ENCODE data around the gene GARRE1. TPM values are rescaled to one million over a fixed set of nuclear protein-coding genes. Genes with fewer than 3 reads are reported as not detected.
A peak's percentile ranks its signal among the peaks of the same experiment; 100 is the strongest.

GARRE1 gene
- total and polyA plus RNA-seq, 2 of the 8 experiments (the other 6 are each of a cell fraction or from before 2014, with no cell fraction given), result 16.4 to 23.1 TPM

DNA sequence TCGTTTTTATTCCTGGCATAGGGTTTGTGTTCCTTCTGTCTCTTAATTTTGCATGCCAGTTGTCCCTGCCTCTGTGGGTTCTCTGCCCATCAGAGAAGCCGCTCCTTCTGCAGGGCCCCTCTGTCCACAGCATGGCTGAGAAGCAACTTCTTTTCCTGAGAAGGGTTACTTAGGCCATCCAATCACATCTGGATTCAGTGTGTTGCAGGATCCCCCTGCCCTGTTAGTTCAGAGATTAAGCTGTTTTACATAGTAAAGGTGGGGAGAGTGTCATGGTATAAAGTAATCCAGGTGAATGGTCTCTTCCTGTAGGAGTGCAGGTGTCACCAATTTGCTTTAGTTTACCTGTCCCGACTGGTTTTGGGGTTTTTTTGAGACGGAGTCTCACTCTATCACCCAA lies 22.9 kb upstream of the GARRE1 start:
- no peak overlapping the region for H3K27ac ChIP-seq (ENCODE audit: low read depth, low read length)
- H3K4ac ChIP-seq (replicated peaks; ENCODE audit: insufficient read length, low read depth, low read length), result no peak overlapping the region
- WGBS, 2 experiments (ENCODE audit: extremely low coverage in 1 of 2, insufficient coverage in 1 of 2, insufficient read length in 1 of 2, insufficient replicate concordance in 2 of 2, low coverage in 1 of 2, low lambda C conversion rate in 2 of 2, missing lambda C conversion rate in 1 of 2), result 81% methylated on average over 4 of the region's 4 CpGs; no CpG with 5 or more reads in 1 of the 2 experiments
- H3K4me1 ChIP-seq (replicated peaks in 1 of 4; ENCODE audit: control insufficient read depth in 3 of 4, insufficient read depth in 4 of 4, low read length in 3 of 4), result peaks cover 0 to 7% (median 6%) of the 10 kb centered on the region in 4 experiments; a peak in 4 of 7 replicates
- DNase-seq (ENCODE audit: low read depth in 1 of 2, low spot score in 2 of 2) (no peak), FAIRE-seq (no peak)
- no peak for TF ChIP-seq KDM1A (IDR thresholded peaks at IDR 0.05; ENCODE audit: borderline replicate concordance, low read length)
- TF ChIP-seq POLR2AphosphoS5 (IDR thresholded peaks at IDR 0.05; ENCODE audit: low read depth, low read length), result 0 out of 2 replicates have a peak, but pooled peaks have one; percentile 23
- TF ChIP-seq CHD1 (IDR thresholded peaks at IDR 0.05; ENCODE audit: low read depth, low read length), result no peak
- no peak for TF ChIP-seq TAF1 (IDR thresholded peaks at IDR 0.05; ENCODE audit: low read depth, low read length)
- TF ChIP-seq RBBP5 (IDR thresholded peaks at IDR 0.05; ENCODE audit: borderline replicate concordance, low read depth, low read length), result no peak
- H3K36me3 ChIP-seq (ENCODE audit: control insufficient read depth in 2 of 4, insufficient read depth in 4 of 4, low read length in 3 of 4), result peaks cover 5 to 39% (median 11%) of the 10 kb centered on the region in 4 experiments; a peak in 7 of 8 replicates
- H2BK5ac ChIP-seq (ENCODE audit: low read depth, low read length), result 0 out of 2 replicates have a peak overlapping the region, but pooled peaks have one; percentile 77
- no peak overlapping the region for H2AFZ ChIP-seq (ENCODE audit: low read length)
- H3K14ac ChIP-seq (ENCODE audit: insufficient read length), result no peak overlapping the region
- no peak overlapping the region for H3K23ac ChIP-seq (ENCODE audit: insufficient read length)
- H2AK5ac ChIP-seq (ENCODE audit: low read depth, low read length), result no peak overlapping the region
- no peak overlapping the region for H4K5ac ChIP-seq (ENCODE audit: insufficient read length, low read depth, low read length)
- ChIA-PET POLR2A (ENCODE audit: partially characterized antibody) (interaction anchor here (0.7 to 2.7 kb wide), 6 partner anchors 9 to 70 kb away, joined by 3 to 11 read pairs (median 4); no protein-coding TSS in a partner anchor), CTCF (ENCODE audit: partially characterized antibody) (interaction anchor here (0.7 to 3.1 kb wide), 5 partner anchors 9 to 106 kb away, joined by 3 to 14 read pairs (median 5); no protein-coding TSS in a partner anchor)
- no peak overlapping the region for H3K18ac ChIP-seq (ENCODE audit: extremely low read depth, low read length)
- H2BK20ac ChIP-seq (ENCODE audit: low read length), result no peak overlapping the region
- no peaks in the 10 kb centered on the region for H3K9me3 ChIP-seq (ENCODE audit: insufficient read depth in 2 of 2, low read depth in 1 of 2, low read length in 1 of 2)
- H2BK15ac ChIP-seq (ENCODE audit: low read length), result no peak overlapping the region
- H3K79me2 ChIP-seq (ENCODE audit: control insufficient read depth in 1 of 2, insufficient read depth in 2 of 2, low read length in 2 of 2), result no peaks in the 10 kb centered on the region
- H2BK120ac ChIP-seq (replicated peaks; ENCODE audit: low read depth, low read length), result no peak overlapping the region
- H3K56ac ChIP-seq (replicated peaks; ENCODE audit: insufficient read length, low read depth, low read length), result no peak overlapping the region
- no peak overlapping the region for H2BK12ac ChIP-seq (ENCODE audit: low read depth, low read length)
- no peaks in the 10 kb centered on the region; the same call in 1 of the 2 replicates for H3K79me1 ChIP-seq (ENCODE audit: low read depth, low read length)
- no peak overlapping the region for H4K91ac ChIP-seq (replicated peaks; ENCODE audit: insufficient read length, low read length)
- H4K8ac ChIP-seq (ENCODE audit: extremely low read depth, insufficient read depth, low read length), result no peak overlapping the region
- no peaks in the 10 kb centered on the region for H3K23me2 ChIP-seq (ENCODE audit: low read depth, low read length)
- 0 out of 4 replicates have a peak overlapping the region, but pooled peaks of 1 of the 2 experiments have one; percentile 1 for H3K4me2 ChIP-seq (ENCODE audit: insufficient read depth in 1 of 2, low read depth in 2 of 2, low read length in 2 of 2)
- no peaks in the 10 kb centered on the region for H3K27me3 ChIP-seq (replicated peaks in 1 of 4; ENCODE audit: control insufficient read depth in 3 of 4, extremely low read depth in 1 of 4, insufficient read depth in 3 of 4, low read length in 3 of 4)
- H4K20me1 ChIP-seq (replicated peaks in 1 of 2; ENCODE audit: control insufficient read depth in 1 of 2, insufficient read depth in 2 of 2, low read length in 2 of 2), result no peaks in the 10 kb centered on the region
- H3K9ac ChIP-seq (replicated peaks in 1 of 4; ENCODE audit: extremely low read depth in 1 of 4, low read depth in 3 of 4, low read length in 3 of 4), result no peak overlapping the region; a peak in 1 of 7 replicates
- no peak overlapping the region for H3K4me3 ChIP-seq (ENCODE audit: extremely low read depth in 1 of 4, insufficient read depth in 2 of 4, low read depth in 3 of 4, low read length in 4 of 4)

Data from H1 (cell line).